LNCAP (cell line): Measurements from ENCODE around the gene TOMM6.

Experiments used
- CTCF ChIP-seq: fragments of 450-650 bp; IDR thresholded peaks from 2 replicates; pipeline ENCODE4 v1.5.1; 2017; ENCODE audit warnings: mild to moderate bottlenecking

Gene TOMM6

GRCh38 chr6:41784581-41785171, 2.8 kb upstream of the TOMM6 start:
- no peak for TF ChIP-seq CTCF

GRCh38 chr6:41785254-41785653, 2.2 kb upstream of the TOMM6 start:
- TF ChIP-seq CTCF: no peak

GRCh38 chr6:41785689-41786450, 1.6 kb upstream of the TOMM6 start:
- no peak for TF ChIP-seq CTCF

GRCh38 chr6:41786451-41787218, 859 bp upstream of the TOMM6 start:
- peak; percentile 70 for TF ChIP-seq CTCF

- no peak for TF ChIP-seq CTCF
These were observed 1.9 kb downstream of the TOMM6 start for GRCh38 chr6:41789390-41789724.

- no peak for TF ChIP-seq CTCF
These were observed 2.6 kb downstream of the TOMM6 start for GRCh38 chr6:41790045-41790444.

GRCh38 chr6:41791305-41791704, 3.8 kb downstream of the TOMM6 start:
- TF ChIP-seq CTCF: no peak
